ENCODE data around the gene IFT122. TPM values are rescaled to one million over a fixed set of nuclear protein-coding genes. Genes with fewer than 3 reads are reported as not detected.
A peak's percentile ranks its signal among the peaks of the same experiment; 100 is the strongest.

The IFT122 gene
- total and polyA plus RNA-seq, 8 donors = 9.9 to 163 (median 19.6) TPM

GRCh38 chr3:129442486-129442885, 2.5 kb downstream of the IFT122 start:
- Histone ChIP-seq H3K9me3 (no peaks in the 10 kb centered on the region), H3K27ac (peak overlapping the region in 3 of 5 donors; percentile 89 to 94 (median 92)), H3K36me3 (peaks cover 2 to 7% (median 4%) of the 10 kb centered on the region in 4 donors), H3K4me1 (peaks cover 45 to 84% (median 76%) of the 10 kb centered on the region in 4 donors), H3K4me3 (no peak overlapping the region), H3K27me3 (no peaks in the 10 kb centered on the region)
- DNase-seq = no peak
- 54 to 73% (median 58%) methylated on average over 2 of the region's 2 CpGs for WGBS, 5 donors
- TF ChIP-seq EP300 (IDR thresholded peaks at IDR 0.05) = no peak
- TF ChIP-seq POLR2AphosphoS5 (IDR thresholded peaks at IDR 0.05) = no peak
- no peak for TF ChIP-seq CTCF (IDR thresholded peaks at IDR 0.05)
- no peak for TF ChIP-seq POLR2A (IDR thresholded peaks at IDR 0.05)
- intact Hi-C loops (cut with DNase I; ENCODE audit: low total_unique reads) = no loop called here

- intact Hi-C loops (cut with DNase I; ENCODE audit: low total_unique reads) = no loop called here
- peak overlapping the region in 4 of 5 donors; percentile 71 to 94 (median 90) for H3K27ac ChIP-seq
- peaks cover 0 to 2% (median 0%) of the 10 kb centered on the region in 4 donors for H3K36me3 ChIP-seq
- TF ChIP-seq POLR2AphosphoS5 (IDR thresholded peaks at IDR 0.05) (no peak), EP300 (IDR thresholded peaks at IDR 0.05) (no peak), POLR2A (IDR thresholded peaks at IDR 0.05) (no peak), CTCF (IDR thresholded peaks at IDR 0.05) (no peak)
- H3K27me3 ChIP-seq = no peaks in the 10 kb centered on the region
- no peak overlapping the region for H3K4me3 ChIP-seq
- H3K4me1 ChIP-seq = peaks cover 46 to 84% (median 73%) of the 10 kb centered on the region in 4 donors
- no peak for DNase-seq
- no peaks in the 10 kb centered on the region for H3K9me3 ChIP-seq
Measured at GRCh38 chr3:129442947-129443346, 2.9 kb downstream of the IFT122 start.

GRCh38 chr3:129445471-129445870, 5.4 kb downstream of the IFT122 start:
- Histone ChIP-seq H3K27ac (peak overlapping the region in 3 of 5 donors; percentile 64 to 79 (median 78)), H3K9me3 (no peaks in the 10 kb centered on the region), H3K4me3 (no peak overlapping the region), H3K36me3 (no peaks in the 10 kb centered on the region), H3K27me3 (no peaks in the 10 kb centered on the region), H3K4me1 (peaks cover 44 to 97% (median 69%) of the 10 kb centered on the region in 4 donors)
- no peak for DNase-seq
- WGBS, 5 donors = 31 to 62% (median 49%) methylated on average over 3 of the region's 3 CpGs
- TF ChIP-seq EP300 (IDR thresholded peaks at IDR 0.05) = no peak
- TF ChIP-seq POLR2AphosphoS5 (IDR thresholded peaks at IDR 0.05) = no peak
- intact Hi-C loops (cut with DNase I; ENCODE audit: low total_unique reads) = no loop called here

- intact Hi-C loops (cut with DNase I; ENCODE audit: low total_unique reads) = no loop called here
- Histone ChIP-seq H3K4me3 (no peak overlapping the region), H3K9me3 (no peaks in the 10 kb centered on the region), H3K27me3 (no peaks in the 10 kb centered on the region), H3K36me3 (peaks cover 0 to 6% (median 3%) of the 10 kb centered on the region in 4 donors), H3K27ac (peak overlapping the region in 3 of 5 donors; percentile 65 to 79 (median 78)), H3K4me1 (peaks cover 35 to 91% (median 56%) of the 10 kb centered on the region in 4 donors)
- TF ChIP-seq EP300 (IDR thresholded peaks at IDR 0.05) (no peak), POLR2A (IDR thresholded peaks at IDR 0.05) (no peak)
- no peak for DNase-seq
- WGBS, 5 donors = 23 to 53% (median 35%) methylated on average over 1 of the region's 1 CpG
Measured at GRCh38 chr3:129446926-129447325, 6.9 kb downstream of the IFT122 start.

- peak overlapping the region; percentile 65 to 79 (median 74) for H3K27ac ChIP-seq
- WGBS, 5 donors = 43 to 69% (median 59%) methylated on average over 18 of the region's 18 CpGs
- H3K27me3 ChIP-seq = no peaks in the 10 kb centered on the region
- peak; percentile 67 to 86 for DNase-seq
- H3K4me3 ChIP-seq = peak overlapping the region in 1 of 4 donors; percentile 18
- H3K9me3 ChIP-seq = no peaks in the 10 kb centered on the region
- intact Hi-C loops (cut with DNase I; ENCODE audit: low total_unique reads) = no loop called here
- peaks cover 24 to 79% (median 42%) of the 10 kb centered on the region in 4 donors for H3K4me1 ChIP-seq
- TF ChIP-seq CTCF (IDR thresholded peaks at IDR 0.05) = no peak
- TF ChIP-seq POLR2AphosphoS5 (IDR thresholded peaks at IDR 0.05) = peak in 2 of 3 donors; percentile 59 to 83
- TF ChIP-seq POLR2A (IDR thresholded peaks at IDR 0.05) = no peak
- no peak for TF ChIP-seq EP300 (IDR thresholded peaks at IDR 0.05)
- peaks cover 0 to 18% (median 17%) of the 10 kb centered on the region in 4 donors for H3K36me3 ChIP-seq
Measured at GRCh38 chr3:129448186-129448895, 8.3 kb downstream of the IFT122 start.
